ENCODE results near the gene PPP6R3. TPM values are rescaled to one million over a fixed set of nuclear protein-coding genes. Genes with fewer than 3 reads are reported as not detected.

PPP6R3 gene
- total and polyA plus RNA-seq, 2 experiments from 2014 or later = 41.9 to 118 TPM

DNA sequence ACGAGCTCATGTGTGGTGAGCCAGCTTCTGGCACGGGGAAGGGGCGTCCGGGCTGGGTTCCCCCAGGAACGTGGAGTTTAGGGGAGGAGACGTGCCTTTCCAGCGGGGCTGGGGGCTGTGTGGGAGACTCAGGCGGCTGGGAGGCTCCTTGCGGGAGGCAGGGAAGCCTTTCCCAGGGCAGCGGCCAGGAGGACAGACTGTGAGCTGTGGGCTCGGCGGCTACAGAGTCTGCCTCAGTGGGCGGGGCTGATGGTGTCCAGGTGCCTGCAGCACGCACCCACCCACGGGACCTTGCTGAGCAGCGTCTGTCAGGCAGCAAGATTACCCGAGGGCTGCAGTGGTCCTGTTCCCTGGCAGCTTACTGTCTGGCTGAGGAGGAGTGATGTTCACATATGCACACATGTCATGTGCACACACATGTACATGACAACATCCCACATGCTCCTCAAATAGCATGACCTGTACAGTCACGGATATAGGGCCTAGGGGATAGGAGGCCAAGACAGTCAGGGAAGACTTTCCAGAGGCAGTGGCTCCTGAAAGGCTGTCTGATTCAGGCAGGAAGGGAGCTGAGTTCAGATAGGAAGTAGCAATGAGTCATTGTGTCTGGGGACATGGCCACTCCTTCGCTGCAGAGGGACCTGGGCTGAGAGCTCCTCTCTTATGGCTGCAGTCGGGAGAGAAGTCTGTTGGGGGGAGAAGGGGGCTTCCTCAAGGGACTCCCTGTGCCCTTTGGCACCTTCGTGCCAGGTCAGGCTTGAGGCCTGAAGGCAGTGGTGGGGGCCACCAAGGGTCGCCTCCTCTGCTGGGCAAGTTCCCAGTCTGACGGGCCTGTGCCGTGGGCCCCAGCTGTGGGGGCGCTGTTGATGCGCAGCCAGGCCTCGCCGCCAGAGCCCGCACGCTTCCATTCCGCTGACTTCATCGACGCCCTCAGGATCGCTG, 23.3 kb upstream of the PPP6R3 start:
- H3K4me1 ChIP-seq (ENCODE audit: low read depth) = peaks cover 5% of the 10 kb centered on the region
- peaks cover 9% of the 10 kb centered on the region for H3K36me3 ChIP-seq
- no peaks in the 10 kb centered on the region for H3K9me3 ChIP-seq (ENCODE audit: low read depth)
- peak; percentile 56 for TF ChIP-seq CTCF (IDR thresholded peaks at IDR 0.05; ENCODE audit: low read depth, low read length)
- no peak overlapping the region for H3K4me3 ChIP-seq
- H3K27me3 ChIP-seq = no peaks in the 10 kb centered on the region
- peak in 1 of 2 donors; percentile 89 for DNase-seq (ENCODE audit: low read depth in 1 of 2, low spot score in 1 of 2)
- H3K27ac ChIP-seq = no peak overlapping the region

DNA sequence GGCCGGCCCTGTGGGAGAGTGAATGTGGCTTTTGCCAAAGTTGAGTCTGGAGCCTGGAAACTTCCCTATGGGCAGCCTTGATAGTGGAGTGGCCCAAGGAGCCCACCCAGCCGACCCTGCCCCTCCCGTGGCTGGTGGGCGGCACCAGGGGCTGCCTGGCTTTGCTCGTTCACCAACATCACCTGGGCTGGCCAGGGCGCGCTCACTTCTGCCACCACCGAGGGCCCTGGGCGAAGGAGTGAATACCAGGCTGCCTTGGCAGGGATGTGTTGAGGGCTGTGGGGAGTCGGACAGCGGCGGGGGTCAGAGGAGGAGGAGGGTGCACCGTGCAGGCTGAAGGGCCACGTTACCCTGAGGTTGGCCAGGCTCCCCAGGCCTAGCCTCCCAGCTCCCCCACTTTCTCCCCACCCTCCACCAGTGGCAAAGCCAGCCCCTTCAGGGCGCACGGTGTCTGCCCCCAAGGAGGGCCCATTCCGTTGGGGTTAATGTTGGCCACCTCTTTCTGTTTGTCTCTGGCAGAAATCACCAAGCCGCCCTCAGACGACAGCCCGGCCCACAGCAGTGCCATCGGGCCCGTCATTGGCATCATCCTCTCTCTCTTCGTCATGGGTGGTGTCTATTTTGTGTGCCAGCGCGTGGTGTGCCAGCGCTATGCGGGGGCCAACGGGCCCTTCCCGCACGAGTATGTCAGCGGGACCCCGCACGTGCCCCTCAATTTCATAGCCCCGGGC, 22.5 kb upstream of the PPP6R3 start:
- Histone ChIP-seq H3K4me3 (no peak overlapping the region), H3K9me3 (ENCODE audit: low read depth) (no peaks in the 10 kb centered on the region), H3K27ac (no peak overlapping the region), H3K36me3 (peaks cover 9% of the 10 kb centered on the region), H3K27me3 (no peaks in the 10 kb centered on the region), H3K4me1 (ENCODE audit: low read depth) (peaks cover 3% of the 10 kb centered on the region)
- no peak for DNase-seq (ENCODE audit: low read depth in 1 of 2, low spot score in 1 of 2)
- TF ChIP-seq CTCF (IDR thresholded peaks at IDR 0.05; ENCODE audit: low read depth, low read length) = no peak

- H3K4me1 ChIP-seq (ENCODE audit: low read depth) = no peaks in the 10 kb centered on the region
- H3K4me3 ChIP-seq = no peak overlapping the region
Measured at GRCh38 chr11:68438658-68439259, 21.8 kb upstream of the PPP6R3 start.

GRCh38 chr11:68439355-68440065, 21.0 kb upstream of the PPP6R3 start:
- H3K27ac ChIP-seq = no peak overlapping the region
- peaks cover 5% of the 10 kb centered on the region for H3K36me3 ChIP-seq
- H3K9me3 ChIP-seq (ENCODE audit: low read depth) = no peaks in the 10 kb centered on the region
- DNase-seq (ENCODE audit: low read depth in 1 of 2, low spot score in 1 of 2) = no peak
- no peak overlapping the region for H3K4me3 ChIP-seq
- TF ChIP-seq CTCF (IDR thresholded peaks at IDR 0.05; ENCODE audit: low read depth, low read length) = no peak
- H3K27me3 ChIP-seq = no peaks in the 10 kb centered on the region
- no peaks in the 10 kb centered on the region for H3K4me1 ChIP-seq (ENCODE audit: low read depth)

More at GRCh38 chr11:68438658-68439259, 21.8 kb upstream of the PPP6R3 start:
- peak overlapping the region; percentile 15 for H3K27ac ChIP-seq
- peaks cover 7% of the 10 kb centered on the region for H3K36me3 ChIP-seq
- no peaks in the 10 kb centered on the region for H3K9me3 ChIP-seq (ENCODE audit: low read depth)
- DNase-seq (ENCODE audit: low read depth in 1 of 2, low spot score in 1 of 2) = no peak
- H3K27me3 ChIP-seq = no peaks in the 10 kb centered on the region
- no peak for TF ChIP-seq CTCF (IDR thresholded peaks at IDR 0.05; ENCODE audit: low read depth, low read length)

GRCh38 chr11:68440224-68440623, 20.3 kb upstream of the PPP6R3 start:
- Histone ChIP-seq H3K4me3 (no peak overlapping the region), H3K36me3 (peaks cover 5% of the 10 kb centered on the region), H3K27me3 (no peaks in the 10 kb centered on the region), H3K27ac (no peak overlapping the region), H3K4me1 (ENCODE audit: low read depth) (no peaks in the 10 kb centered on the region), H3K9me3 (ENCODE audit: low read depth) (no peaks in the 10 kb centered on the region)
- TF ChIP-seq CTCF (IDR thresholded peaks at IDR 0.05; ENCODE audit: low read depth, low read length) = no peak
- DNase-seq (ENCODE audit: low read depth in 1 of 2, low spot score in 1 of 2) = peak in 1 of 2 donors; percentile 11

Data from cardiac muscle cell (in vitro differentiated cells and primary cell).